HepG2 (cell line): ENCODE results near the gene AIP. TPM values are rescaled to one million over a fixed set of nuclear protein-coding genes. Genes with fewer than 3 reads are reported as not detected.

ENCODE experiments used
- GMEB1 ChIP-seq: sonication (generic); formaldehyde crosslinking; IDR thresholded peaks from 2 replicates; pipeline ENCODE4 v1.5.1; 2020; ENCODE audit warnings: missing genetic modification reagents, mild to moderate bottlenecking, borderline replicate concordance
- HNF1B ChIP-seq: sonication (generic); formaldehyde crosslinking; IDR thresholded peaks from 2 replicates; pipeline ENCODE4 v1.5.1; 2020; ENCODE audit warnings: mild to moderate bottlenecking, moderate library complexity, missing genetic modification reagents
- IKZF5 ChIP-seq: IDR thresholded peaks from 2 replicates; pipeline ENCODE4 v1.6.1; 2018; ENCODE audit warnings: missing genetic modification reagents, mild to moderate bottlenecking, missing compliant biosample characterization
- MAFG ChIP-seq: sonication (generic); formaldehyde crosslinking; IDR thresholded peaks from 2 replicates; pipeline ENCODE4 v1.5.1; 2020; ENCODE audit warnings: mild to moderate bottlenecking, missing genetic modification reagents
- MAX ChIP-seq: IDR thresholded peaks from 2 replicates; pipeline ENCODE4 v1.6.1; 2012; ENCODE audit warnings: inconsistent platforms
- MTA1 ChIP-seq: sonication (generic); formaldehyde crosslinking; IDR thresholded peaks from 2 replicates; pipeline ENCODE4 v1.4.0; 2020; ENCODE audit warnings: missing genetic modification reagents, mild to moderate bottlenecking, borderline replicate concordance
- NFYC ChIP-seq: IDR thresholded peaks from 2 replicates; pipeline ENCODE4 v1.6.1; 2016; ENCODE audit warnings: missing genetic modification reagents, missing compliant biosample characterization
- THAP9 ChIP-seq: sonication (generic); formaldehyde crosslinking; IDR thresholded peaks from 2 replicates; pipeline ENCODE4; 2020; ENCODE audit warnings: missing genetic modification reagents, mild to moderate bottlenecking, borderline replicate concordance
- ZBTB34 ChIP-seq: sonication (generic); formaldehyde crosslinking; IDR thresholded peaks from 2 replicates; pipeline ENCODE4 v1.8.0; 2022; ENCODE audit warnings: mild to moderate bottlenecking, missing genetic modification reagents
- ZFP37 ChIP-seq: sonication (generic); formaldehyde crosslinking; IDR thresholded peaks from 2 replicates; pipeline ENCODE4 v1.4.0; 2020; ENCODE audit warnings: missing genetic modification reagents, borderline replicate concordance
- ZNF619 ChIP-seq: sonication (generic); formaldehyde crosslinking; IDR thresholded peaks from 2 replicates; pipeline ENCODE4 v1.4.0; 2020; ENCODE audit warnings: mild to moderate bottlenecking, missing genetic modification reagents
- ZNF704 ChIP-seq: sonication (generic); formaldehyde crosslinking; IDR thresholded peaks from 2 replicates; pipeline ENCODE4 v1.8.1; 2023; ENCODE audit warnings: mild to moderate bottlenecking, inconsistent platforms, moderate library complexity, missing genetic modification reagents, borderline replicate concordance
- ZSCAN29 ChIP-seq: sonication (generic); formaldehyde crosslinking; conservative IDR thresholded peaks from 2 replicates; pipeline ENCODE4 v1.4.0; 2020; ENCODE audit warnings: mild to moderate bottlenecking, missing genetic modification reagents
- ZSCAN5A ChIP-seq: sonication (generic); formaldehyde crosslinking; IDR thresholded peaks from 2 replicates; pipeline ENCODE4 v1.8.0; 2022; ENCODE audit warnings: mild to moderate bottlenecking, missing genetic modification reagents, borderline replicate concordance
- polyA plus RNA-seq, 8 experiments: library from polyadenylated mRNA; depleted of rRNA in 3 of 8; stranded (reverse) in 7 of 8; unstranded in 1 of 8; fragments of >200 nt; fragmentation: Illumina TruSeq in 4 of 8; extraction: Trizol in 4 of 8; gene quantifications; 2 replicates each; pipeline versions ENCODE4 v1.2.1 to v1.2.3, GENCODE V29; 2011 to 2016; ENCODE audit warnings: low read depth in 4 of 8, missing spikeins in 1 of 8, mixed read lengths in 1 of 8; ENCODE audit not compliant: insufficient read depth in 1 of 8
- total RNA-seq, 5 experiments: library from RNA; depleted of rRNA; stranded (reverse); fragments of >200 nt; fragmentation: Illumina TruSeq; extraction: Trizol; gene quantifications; 2 replicates each; pipeline ENCODE4 v1.2.3, GENCODE V29; 2016; ENCODE audit warnings: low read depth in 1 of 5

Gene AIP
- total and polyA plus RNA-seq, 2 of the 13 experiments (the other 11 are each of a cell fraction or from before 2014, with no cell fraction given) = 51.8 to 110 TPM

- peak; percentile 80 for TF ChIP-seq GMEB1
- TF ChIP-seq ZNF704 = peak; percentile 99
- peak; percentile 87; the same call in 1 of the 2 replicates for TF ChIP-seq ZSCAN29 (CRISPR knock-in tag)
- TF ChIP-seq THAP9 (CRISPR knock-in tag) = peak; percentile 96
- peak; percentile 32; the same call in 1 of the 2 replicates for TF ChIP-seq MAFG (CRISPR knock-in tag)
- TF ChIP-seq IKZF5 (CRISPR knock-in tag) = peak; percentile 97
- peak; percentile 79; the same call in 1 of the 2 replicates for TF ChIP-seq NFYC (CRISPR knock-in tag)
- TF ChIP-seq MAX = peak; percentile 100
- peak; percentile 96 for TF ChIP-seq ZSCAN5A (CRISPR knock-in tag)
- peak; percentile 81; the same call in 1 of the 2 replicates for TF ChIP-seq ZFP37
- peak; percentile 88; the same call in 1 of the 2 replicates for TF ChIP-seq ZBTB34
- TF ChIP-seq MTA1 (CRISPR knock-in tag) = 0 out of 2 replicates have a peak, but pooled peaks have one; percentile 79
- TF ChIP-seq ZNF619 (CRISPR knock-in tag) = peak; percentile 92
- peak; percentile 93 for TF ChIP-seq HNF1B (CRISPR knock-in tag)
Observed at GRCh38 chr11:67482827-67483798, at the start of gene AIP (continued).
